Ascending aorta (tissue), 2 donors: Measurements from ENCODE around the gene ZCCHC14. TPM values are rescaled to one million over a fixed set of nuclear protein-coding genes. Genes with fewer than 3 reads are reported as not detected.
"Not testable (repeated sequence)": the region's sequence is repeated elsewhere in the genome, so short reads cannot be mapped to it uniquely, and the experiment has no call there.

ENCODE experiments used
- DNase-seq, 2 donors: peaks; one replicate each; pipeline ENCODE4 v3.0.0-alpha.2; 2019; ENCODE audit warnings: low spot score in 2 of 2
- H3K27ac ChIP-seq, 2 donors: fragments of 200-600 bp; sonication (generic); one replicate each; pipeline ENCODE4 v1.5.1; 2016 to 2017; ENCODE audit warnings: mild to moderate bottlenecking in 1 of 2
- H3K27me3 ChIP-seq: fragments of 200-600 bp; sonication (generic); one replicate; pipeline ENCODE4 v1.5.1; 2017
- H3K36me3 ChIP-seq, 2 donors: fragments of 200-600 bp; sonication (generic); one replicate each; pipeline ENCODE4 v1.5.1; 2016
- H3K4me1 ChIP-seq, 2 donors: fragments of 200-600 bp; sonication (generic); one replicate each; pipeline ENCODE4 v1.5.1; 2016 to 2017; ENCODE audit warnings: mild to moderate bottlenecking in 1 of 2
- H3K4me3 ChIP-seq, 2 donors: fragments of 200-600 bp; sonication (generic); one replicate each; pipeline ENCODE4 v1.5.1; 2016 to 2017; ENCODE audit warnings: mild to moderate bottlenecking in 1 of 2
- H3K9me3 ChIP-seq, 2 donors: fragments of 200-600 bp; sonication (generic); one replicate each; pipeline ENCODE4 v1.5.1; 2016
- intact Hi-C: fragments of 100-400 bp; cut with DNase I; formaldehyde crosslinking; loops from one replicate; pipeline ENCODE4 v1.15.1; 2023
- total RNA-seq: library from RNA; depleted of rRNA; stranded (reverse); fragments of >200 nt; gene quantifications from one replicate; pipeline ENCODE4 v1.1.0, GENCODE V29; 2016
- TF ChIP-seq, protein P1 (sequence below), 3 experiments: fragments of 200-600 bp in 2 of 3; fragments of 450-650 bp in 1 of 3; sonication (generic) in 2 of 3; IDR thresholded peaks; one replicate each; pipeline ENCODE4 v1.5.1; 2016 to 2019; ENCODE audit warnings: antibody characterized with exemption in 3 of 3, mild to moderate bottlenecking in 1 of 3, moderate library complexity in 1 of 3

Gene ZCCHC14
- total RNA-seq, 1 donor from 2014 or later: 131 TPM

DNA sequence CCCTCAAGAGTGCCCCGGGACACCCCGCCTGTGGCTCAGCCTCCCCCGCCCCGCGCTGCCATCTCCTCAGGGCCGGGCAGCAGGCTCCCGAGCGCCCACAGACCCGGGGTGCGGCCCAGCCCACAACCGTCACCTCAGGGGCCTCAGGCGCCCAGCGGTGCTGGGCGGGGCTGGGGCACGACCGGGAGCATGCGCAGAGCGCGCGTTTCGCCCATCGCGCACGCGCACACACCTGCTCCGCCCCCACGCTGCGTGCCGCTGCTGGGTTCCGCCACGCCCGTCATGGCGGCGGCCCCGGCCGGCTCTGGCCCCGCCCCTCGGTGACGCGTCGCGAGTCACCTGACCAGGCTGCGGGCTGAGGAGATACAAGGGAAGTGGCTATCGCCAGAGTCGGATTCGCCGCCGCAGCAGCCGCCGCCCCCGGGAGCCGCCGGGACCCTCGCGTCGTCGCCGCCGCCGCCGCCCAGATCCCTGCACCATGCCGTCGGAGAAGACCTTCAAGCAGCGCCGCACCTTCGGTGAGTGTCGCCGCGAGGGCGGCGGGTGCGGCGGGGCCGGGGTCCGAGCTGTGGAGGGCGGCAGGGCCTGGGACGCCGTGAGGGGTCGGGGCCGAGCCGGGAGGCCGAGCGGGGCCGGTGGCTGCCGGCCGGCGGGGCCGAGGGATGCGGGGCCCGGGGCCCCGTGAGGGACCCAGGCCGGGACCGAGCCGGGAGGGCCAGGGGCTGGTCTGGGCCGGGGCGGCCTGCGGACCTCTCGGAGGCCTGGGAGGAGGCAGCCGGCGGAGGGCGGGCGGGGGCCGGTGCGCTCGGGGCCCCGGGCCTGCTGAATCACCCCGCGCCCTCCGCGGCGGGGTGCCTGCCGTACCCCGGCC lies 100.6 kb downstream of the ZCCHC14 start, which contains the start of gene MAP1LC3B:
TSS of gene MAP1LC3B (plus strand) at position 387 of the 871 bp plus-strand sequence. CDS start at position 479, 92 bp downstream.
- H3K4me1 ChIP-seq: peaks cover 4 to 29% of the 10 kb centered on the region in 2 donors
- peak; percentile 91 to 98 for DNase-seq
- H3K27ac ChIP-seq: peak within 1 kb of the TSS; percentile 97 to 98
- H3K9me3 ChIP-seq: no peaks in the 10 kb centered on the region
- intact Hi-C loops: loop anchor here (1.0 to 5.0 kb wide), 4 partner anchors 75 to 375 kb away; partner anchors contain the start of genes C16orf95, KLHDC4 and ZCCHC14
- no peaks in the 10 kb centered on the region for H3K27me3 ChIP-seq
- no peaks in the 10 kb centered on the region for H3K36me3 ChIP-seq
- H3K4me3 ChIP-seq: peak within 1 kb of the TSS; percentile 94
- TF ChIP-seq, protein P1, sequence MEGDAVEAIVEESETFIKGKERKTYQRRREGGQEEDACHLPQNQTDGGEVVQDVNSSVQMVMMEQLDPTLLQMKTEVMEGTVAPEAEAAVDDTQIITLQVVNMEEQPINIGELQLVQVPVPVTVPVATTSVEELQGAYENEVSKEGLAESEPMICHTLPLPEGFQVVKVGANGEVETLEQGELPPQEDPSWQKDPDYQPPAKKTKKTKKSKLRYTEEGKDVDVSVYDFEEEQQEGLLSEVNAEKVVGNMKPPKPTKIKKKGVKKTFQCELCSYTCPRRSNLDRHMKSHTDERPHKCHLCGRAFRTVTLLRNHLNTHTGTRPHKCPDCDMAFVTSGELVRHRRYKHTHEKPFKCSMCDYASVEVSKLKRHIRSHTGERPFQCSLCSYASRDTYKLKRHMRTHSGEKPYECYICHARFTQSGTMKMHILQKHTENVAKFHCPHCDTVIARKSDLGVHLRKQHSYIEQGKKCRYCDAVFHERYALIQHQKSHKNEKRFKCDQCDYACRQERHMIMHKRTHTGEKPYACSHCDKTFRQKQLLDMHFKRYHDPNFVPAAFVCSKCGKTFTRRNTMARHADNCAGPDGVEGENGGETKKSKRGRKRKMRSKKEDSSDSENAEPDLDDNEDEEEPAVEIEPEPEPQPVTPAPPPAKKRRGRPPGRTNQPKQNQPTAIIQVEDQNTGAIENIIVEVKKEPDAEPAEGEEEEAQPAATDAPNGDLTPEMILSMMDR (IDR thresholded peaks at IDR 0.05): no peak

DNA sequence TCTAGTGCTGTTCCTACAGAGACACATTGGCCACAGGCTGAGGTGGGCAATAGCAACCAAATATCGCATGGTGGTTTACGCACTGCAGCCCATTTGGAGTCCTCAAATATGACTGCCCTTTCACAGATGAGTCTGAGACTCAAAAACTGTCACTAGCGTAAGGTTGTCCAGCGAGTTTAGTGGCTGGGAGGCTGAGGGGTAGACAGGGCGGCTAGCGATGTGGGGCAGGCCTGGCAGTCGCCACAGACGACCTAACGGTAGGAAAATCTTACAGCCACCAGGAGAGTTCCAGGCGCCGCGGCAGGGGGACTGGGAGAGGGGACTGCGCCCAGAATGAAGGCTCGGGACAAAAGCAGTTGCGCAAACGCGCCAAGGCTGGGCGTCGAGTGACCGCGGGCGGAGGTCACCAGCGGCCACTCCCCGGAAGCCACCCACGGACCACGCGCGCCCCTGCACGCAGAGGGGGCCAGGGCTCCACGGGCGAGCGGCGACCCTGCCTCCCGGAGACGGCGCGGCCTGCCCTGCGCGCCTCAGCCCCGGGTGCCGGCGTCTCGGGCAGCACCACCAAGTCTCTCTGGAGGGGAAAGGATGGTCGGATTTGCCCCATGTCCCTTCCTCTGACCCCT lies 101.4 kb downstream of the ZCCHC14 start:
- H3K4me1 ChIP-seq: peaks cover 4 to 33% of the 10 kb centered on the region in 2 donors
- H3K27me3 ChIP-seq: no peaks in the 10 kb centered on the region
- TF ChIP-seq, protein P1 (IDR thresholded peaks at IDR 0.05): no peak
- intact Hi-C loops: loop anchor here (5.0 kb wide), 1 partner anchor 376 kb away; the partner anchor contains the start of gene KLHDC4
- no peaks in the 10 kb centered on the region for H3K9me3 ChIP-seq
- H3K36me3 ChIP-seq: no peaks in the 10 kb centered on the region
- peak in 1 of 2 donors; percentile 86 for DNase-seq
- peak overlapping the region; percentile 94 for H3K4me3 ChIP-seq
- H3K27ac ChIP-seq: peak overlapping the region; percentile 97 to 98

DNA sequence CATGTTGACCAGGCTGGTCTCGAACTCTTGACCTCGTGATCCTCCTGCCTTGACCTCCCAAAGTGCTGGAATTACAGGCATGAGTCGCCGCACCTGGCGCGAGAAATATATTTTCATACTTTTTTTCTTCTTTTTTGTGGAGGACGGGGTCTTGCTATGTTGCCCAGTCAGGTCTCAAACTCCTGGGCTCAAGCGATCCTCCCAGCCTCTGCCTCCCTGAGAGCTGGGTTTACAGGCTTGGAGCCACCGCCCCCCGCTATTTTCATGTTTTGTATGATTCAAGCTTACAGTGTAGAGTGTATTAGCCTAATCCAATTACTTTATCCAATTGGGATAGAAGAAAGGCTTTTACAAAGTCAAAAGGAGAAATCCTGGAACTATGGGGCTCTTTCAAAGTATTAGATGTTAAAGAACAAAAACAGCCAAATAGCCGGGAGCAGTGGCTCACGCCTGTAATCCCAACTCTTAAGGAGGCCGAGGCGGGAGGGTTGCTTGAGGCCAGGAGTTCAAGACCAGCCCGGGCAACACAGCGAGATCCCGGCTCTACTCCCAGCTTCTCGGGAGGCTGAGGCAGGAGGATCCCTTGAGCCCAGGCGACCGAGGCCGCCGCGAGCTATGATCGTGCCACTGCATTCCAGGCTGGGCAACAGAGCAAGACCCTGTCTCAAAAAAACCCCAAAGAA lies 102.0 kb downstream of the ZCCHC14 start:
- intact Hi-C loops: loop anchor here (5.0 kb wide), 1 partner anchor 377 kb away; the partner anchor contains the start of gene KLHDC4

DNA sequence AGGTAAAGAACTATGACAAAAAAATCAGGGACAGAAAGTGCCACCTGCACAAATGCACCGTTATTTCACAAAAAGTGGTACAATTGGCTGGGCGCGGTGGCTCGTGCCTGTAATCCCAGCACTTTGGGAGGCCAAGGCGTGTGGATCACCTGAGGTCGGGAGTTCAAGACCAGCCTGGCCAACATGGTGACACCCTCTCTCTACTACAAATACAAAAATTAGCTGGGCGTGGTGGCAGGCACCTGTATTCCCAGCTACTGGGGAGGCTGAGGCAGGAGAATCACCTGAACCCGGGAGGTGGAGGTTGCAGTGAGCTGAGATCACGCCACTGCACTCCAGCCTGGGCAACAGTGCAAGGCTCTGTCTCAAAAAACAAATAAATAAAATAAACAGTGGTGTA lies 102.9 kb downstream of the ZCCHC14 start:
- H3K27me3 ChIP-seq, H3K9me3 ChIP-seq, H3K36me3 ChIP-seq, H3K4me3 ChIP-seq, DNase-seq, H3K27ac ChIP-seq: not testable (repeated sequence)
- H3K4me1 ChIP-seq: peaks cover 4 to 30% of the 10 kb centered on the region in 2 donors
- intact Hi-C loops: loop anchor here (2.0 to 10.0 kb wide), 3 partner anchors 75 to 377 kb away; partner anchors contain the start of gene KLHDC4

More for the DNA sequence above, 102.0 kb downstream of the ZCCHC14 start:
- DNase-seq: no peak
- Histone ChIP-seq H3K27ac (peak overlapping the region; percentile 97 to 98), H3K9me3 (no peaks in the 10 kb centered on the region), H3K36me3 (no peaks in the 10 kb centered on the region), H3K27me3 (no peaks in the 10 kb centered on the region), H3K4me1 (peaks cover 4 to 33% of the 10 kb centered on the region in 2 donors), H3K4me3 (peak overlapping the region in 1 of 2 donors; percentile 94)
- TF ChIP-seq, protein P1 (IDR thresholded peaks at IDR 0.05): no peak

DNA sequence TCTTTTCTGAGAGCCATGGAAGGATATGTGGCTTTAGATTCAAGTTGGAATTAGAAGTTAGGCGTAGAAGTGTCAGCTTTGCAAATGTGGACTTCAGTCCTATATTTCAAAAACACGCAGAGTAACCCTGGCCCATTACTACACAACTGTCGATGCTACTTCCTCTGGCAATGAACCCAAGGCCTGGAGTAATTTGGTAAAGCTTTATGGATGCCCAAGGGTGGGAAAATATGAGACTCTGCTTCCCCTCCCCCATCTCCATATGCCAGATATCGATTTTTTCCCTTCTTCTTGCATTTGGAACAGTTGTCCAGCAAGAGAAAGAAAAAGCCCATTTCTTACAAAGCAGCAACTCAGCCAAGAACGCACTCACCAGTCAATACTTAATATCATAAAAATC lies 103.6 kb downstream of the ZCCHC14 start:
- no peaks in the 10 kb centered on the region for H3K36me3 ChIP-seq
- peak overlapping the region; percentile 85 to 89 for H3K27ac ChIP-seq
- DNase-seq: no peak
- no peak overlapping the region for H3K4me3 ChIP-seq
- H3K9me3 ChIP-seq: no peaks in the 10 kb centered on the region
- TF ChIP-seq, protein P1 (IDR thresholded peaks at IDR 0.05): no peak
- no peaks in the 10 kb centered on the region for H3K27me3 ChIP-seq
- peaks cover 4 to 32% of the 10 kb centered on the region in 2 donors for H3K4me1 ChIP-seq
- intact Hi-C loops: loop anchor here (2.0 to 10.0 kb wide), 2 partner anchors 76 to 184 kb away; no protein-coding TSS in a partner anchor
